Renal cortical epithelial cell (primary cell): ENCODE measurements around the gene FREY1. TPM values are rescaled to one million over a fixed set of nuclear protein-coding genes. Genes with fewer than 3 reads are reported as not detected.
A peak's percentile ranks its signal among the peaks of the same experiment; 100 is the strongest.
"Not testable (repeated sequence)": the region's sequence is repeated elsewhere in the genome, so short reads cannot be mapped to it uniquely, and the experiment has no call there.

Experiments
- DNase-seq: peaks from one replicate; pipeline ENCODE4 v3.0.0-alpha.2; 2011; ENCODE audit warnings: low read depth
- total RNA-seq: library from RNA; depleted of rRNA; stranded (reverse); fragments of >200 nt; gene quantifications from 2 replicates; pipeline ENCODE4 v1.2.3, GENCODE V29; 2014

FREY1 gene
- total RNA-seq, 1 donor from 2014 or later, result 0.70 TPM

DNA sequence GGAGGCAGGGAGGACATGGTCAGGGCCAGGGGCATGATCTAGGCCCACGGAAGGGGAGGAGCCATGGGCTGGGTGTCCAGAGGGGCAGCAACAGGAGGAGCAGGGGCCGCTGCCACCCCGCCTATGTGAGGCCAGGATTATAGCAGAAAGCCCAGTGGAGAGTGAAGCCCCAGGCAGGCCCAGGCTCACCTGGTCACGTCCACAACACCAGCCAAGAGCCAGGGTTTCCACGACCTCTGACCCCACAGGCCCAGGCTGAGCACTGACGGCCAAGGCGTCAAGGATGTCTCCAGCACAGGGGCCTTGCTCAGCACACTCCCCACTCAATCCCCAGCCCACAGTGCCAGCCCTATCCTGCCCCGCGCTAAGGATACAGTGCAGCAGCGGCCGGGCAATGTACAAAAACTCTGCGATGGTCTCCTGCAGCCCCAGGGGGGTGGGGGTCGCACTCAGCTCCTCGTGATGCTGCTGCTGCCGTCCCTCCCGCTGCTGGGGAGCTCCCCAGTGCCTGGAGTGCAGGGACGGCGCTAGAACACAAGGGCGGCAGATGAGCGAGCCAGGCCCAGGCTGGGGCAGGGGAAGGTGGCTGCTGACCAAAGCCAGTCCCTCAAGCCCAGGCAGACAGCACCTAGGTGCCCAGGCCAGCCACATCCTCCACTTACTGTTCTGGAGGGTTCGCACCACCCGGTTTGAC is 7.0 kb upstream of the FREY1 start:
- no peak for DNase-seq

DNA sequence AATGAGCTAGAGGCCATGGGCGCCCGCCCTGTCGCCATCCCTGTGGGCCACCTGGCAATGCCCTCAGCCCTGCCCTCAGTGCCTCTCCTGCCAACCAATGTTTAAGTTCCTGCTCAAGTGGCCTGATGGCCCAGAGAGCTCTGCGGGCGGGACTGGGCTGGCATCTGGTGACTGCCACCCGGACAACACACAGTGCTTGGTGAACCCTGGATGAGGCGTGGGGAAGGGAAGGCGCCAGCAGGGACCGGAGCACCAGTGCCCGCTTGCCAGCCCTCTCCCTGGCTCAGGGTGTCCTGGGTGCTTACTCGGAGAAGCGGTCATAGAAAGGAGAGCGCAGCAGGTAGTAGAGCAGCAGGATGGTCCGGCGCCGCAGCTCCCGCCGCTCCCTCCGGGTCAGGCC is 6.4 kb upstream of the FREY1 start:
- no peak for DNase-seq

DNA sequence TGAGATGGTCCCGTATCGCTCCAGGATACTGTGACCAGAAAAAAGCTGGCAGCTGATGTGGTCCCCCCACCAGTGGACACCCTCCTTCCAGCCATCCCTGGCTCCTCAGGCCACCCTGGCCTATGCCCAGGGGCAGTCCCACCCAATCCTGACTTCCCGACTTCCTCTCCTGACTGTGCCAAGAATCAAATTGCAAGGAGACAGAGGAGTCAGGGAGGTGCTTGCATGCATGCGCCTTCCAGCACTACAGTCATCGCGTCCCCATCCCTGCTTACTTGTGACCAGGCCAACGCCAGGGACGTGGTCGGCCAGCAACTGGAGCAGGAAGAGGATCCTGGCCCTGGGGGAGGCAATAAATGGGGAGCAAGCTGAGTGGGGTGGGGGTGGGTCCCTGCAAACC is 3.6 kb upstream of the FREY1 start:
- DNase-seq, result no peak

DNA sequence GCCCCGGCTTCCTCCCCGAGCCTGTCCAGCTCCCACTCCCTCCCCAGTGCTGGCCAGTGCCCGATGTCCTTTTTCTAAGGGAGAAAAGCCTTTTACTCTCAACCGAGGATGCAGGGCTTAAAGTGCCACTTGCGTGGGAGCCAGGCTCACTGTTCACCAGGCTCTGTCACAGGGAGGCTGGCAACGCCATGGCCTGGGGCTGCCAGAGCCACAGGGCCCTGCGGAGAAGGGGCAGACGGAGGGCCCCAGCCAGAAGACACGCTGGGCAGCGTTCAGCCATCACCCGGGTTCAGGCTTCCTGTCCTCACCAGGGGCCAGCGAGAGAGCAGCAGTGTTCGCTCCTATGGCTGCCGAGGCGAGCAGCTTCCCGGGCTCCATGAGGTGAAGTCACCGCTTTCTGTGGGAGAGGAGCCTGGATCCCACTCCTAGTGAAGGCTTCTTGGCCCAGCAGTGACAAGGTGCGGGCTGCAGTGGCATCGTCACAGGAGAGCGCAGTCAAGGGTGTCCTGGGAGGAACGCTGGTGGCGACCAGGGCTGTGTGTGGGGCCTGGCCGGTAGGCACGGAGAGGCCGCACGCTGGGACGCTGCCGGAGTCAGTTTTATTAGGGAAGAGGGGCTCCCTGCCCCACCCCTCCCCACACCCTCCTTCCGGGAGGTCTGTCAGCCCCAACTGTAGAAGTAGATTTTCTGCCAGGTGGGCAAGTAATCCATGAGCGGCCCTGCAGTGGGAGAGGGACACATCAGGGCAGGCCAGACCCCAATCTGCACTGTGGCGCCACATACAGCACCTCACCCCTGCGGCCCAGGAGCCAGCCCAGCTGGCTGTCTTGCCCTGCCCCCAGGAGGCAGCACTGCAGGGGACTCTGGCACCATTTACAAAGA is 2.8 kb upstream of the FREY1 start:
- DNase-seq, result no peak

DNA sequence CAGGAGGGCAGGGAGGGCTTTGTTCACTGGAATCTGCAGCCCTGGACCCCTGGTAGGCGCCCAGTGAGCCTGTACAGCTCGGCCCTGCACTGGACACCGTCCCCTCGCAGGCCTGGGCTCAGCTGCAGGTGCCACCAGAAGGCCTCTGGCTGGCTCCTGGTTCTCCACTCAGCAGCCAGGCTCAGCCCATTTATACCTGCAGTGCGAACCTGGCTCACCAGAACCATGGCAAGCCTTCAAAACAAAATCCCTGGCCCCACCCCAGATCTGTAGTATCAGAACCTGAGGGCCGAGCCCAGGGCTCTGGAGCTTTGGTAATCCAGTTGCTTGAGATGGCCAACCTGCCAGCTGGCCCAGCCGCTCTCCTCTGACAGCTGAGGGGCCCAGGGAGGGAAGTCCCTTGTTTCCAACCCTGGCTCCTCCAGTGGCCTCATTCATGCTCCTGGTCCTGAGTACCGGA is 870 bp upstream of the FREY1 start:
- no peak for DNase-seq

DNA sequence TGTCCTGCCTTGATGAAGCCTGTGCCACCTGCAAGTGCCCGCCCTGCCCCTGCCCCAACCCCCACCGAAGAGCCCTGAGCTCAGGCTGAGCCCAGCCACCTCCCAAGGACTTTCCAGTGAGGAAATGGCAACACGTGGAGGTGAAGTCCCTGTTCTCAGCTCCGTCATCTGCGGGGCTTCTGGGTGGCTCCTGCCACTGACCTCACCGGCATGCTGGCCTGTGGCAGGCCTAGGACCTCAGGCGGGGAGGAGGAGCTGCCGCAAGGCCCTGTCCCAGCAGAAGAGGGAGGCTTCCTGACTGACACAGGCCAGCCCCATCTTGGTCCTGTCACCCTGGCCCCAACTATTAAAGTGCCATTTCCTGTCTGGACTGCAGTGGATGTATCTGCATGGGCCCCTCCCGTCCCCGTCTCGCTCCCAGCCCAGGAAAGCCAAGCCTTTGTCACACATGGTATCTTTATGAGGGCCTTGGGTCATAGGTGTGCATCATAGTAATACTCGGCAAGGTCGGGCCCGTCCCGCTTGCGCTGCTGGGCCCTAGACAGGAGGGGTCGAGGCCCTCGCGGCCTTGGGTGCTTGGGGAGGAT is 882 bp downstream of the FREY1 start:
- no peak for DNase-seq

DNA sequence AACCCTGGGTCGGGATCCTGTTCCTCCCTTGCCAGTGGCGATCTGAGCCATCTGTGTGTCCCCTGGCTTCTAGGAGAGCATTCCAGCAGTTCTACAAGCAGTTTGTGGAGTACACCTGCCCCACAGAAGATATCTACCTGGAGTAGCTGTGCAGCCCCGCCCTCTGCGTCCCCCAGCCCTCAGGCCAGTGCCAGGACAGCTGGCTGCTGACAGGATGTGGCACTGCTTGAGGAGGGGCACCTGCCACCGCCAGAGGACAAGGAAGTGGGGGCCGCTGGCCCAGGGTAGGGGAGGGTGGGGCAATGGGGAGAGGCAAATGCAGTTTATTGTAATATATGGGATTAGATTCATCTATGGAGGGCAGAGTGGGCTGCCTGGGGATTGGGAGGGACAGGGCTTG is 1.5 kb downstream of the FREY1 start:
- not testable (repeated sequence) for DNase-seq

DNA sequence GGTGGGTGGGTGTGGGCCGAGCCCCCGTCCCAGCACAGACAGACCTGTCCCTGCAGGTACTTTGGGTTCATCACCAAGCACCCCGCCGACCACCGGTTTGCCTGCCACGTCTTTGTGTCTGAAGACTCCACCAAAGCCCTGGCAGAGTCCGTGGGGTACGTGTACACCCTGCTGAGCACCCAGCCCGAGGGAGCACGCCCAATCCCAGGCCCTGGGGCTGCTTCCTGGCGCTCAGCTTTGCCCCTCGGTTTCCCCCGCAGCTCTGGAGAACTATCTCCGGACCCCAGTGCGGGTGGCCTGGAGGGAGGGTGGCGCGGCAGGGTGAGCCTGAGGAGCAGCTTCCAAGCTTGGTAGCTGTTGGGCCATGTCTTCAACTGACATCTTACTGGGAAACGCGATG is 2.0 kb downstream of the FREY1 start:
- DNase-seq, result no peak

DNA sequence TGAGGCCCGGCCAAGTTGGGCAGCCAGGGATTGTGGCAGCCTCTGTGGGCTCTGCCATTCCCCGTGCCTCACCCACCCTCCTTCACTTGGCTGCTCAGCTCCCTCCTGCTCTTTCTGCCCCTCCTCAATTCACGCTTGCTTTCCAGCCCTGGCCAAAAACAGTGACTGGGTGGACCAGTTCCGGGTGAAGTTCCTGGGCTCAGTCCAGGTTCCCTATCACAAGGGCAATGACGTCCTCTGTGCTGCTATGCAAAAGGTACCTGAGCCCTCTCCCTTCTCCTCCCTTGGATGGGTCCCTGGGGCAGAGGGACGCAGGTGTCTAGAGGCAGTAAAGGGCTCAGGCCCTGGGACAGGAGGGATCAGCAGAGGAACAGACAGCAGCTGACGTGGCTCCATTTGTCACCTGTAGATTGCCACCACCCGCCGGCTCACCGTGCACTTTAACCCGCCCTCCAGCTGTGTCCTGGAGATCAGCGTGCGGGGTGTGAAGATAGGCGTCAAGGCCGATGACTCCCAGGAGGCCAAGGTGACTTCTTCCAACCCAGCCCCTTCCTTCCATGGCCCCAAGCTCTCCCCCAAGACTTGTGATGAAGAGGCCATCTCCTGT is 2.7 kb downstream of the FREY1 start:
- no peak for DNase-seq

DNA sequence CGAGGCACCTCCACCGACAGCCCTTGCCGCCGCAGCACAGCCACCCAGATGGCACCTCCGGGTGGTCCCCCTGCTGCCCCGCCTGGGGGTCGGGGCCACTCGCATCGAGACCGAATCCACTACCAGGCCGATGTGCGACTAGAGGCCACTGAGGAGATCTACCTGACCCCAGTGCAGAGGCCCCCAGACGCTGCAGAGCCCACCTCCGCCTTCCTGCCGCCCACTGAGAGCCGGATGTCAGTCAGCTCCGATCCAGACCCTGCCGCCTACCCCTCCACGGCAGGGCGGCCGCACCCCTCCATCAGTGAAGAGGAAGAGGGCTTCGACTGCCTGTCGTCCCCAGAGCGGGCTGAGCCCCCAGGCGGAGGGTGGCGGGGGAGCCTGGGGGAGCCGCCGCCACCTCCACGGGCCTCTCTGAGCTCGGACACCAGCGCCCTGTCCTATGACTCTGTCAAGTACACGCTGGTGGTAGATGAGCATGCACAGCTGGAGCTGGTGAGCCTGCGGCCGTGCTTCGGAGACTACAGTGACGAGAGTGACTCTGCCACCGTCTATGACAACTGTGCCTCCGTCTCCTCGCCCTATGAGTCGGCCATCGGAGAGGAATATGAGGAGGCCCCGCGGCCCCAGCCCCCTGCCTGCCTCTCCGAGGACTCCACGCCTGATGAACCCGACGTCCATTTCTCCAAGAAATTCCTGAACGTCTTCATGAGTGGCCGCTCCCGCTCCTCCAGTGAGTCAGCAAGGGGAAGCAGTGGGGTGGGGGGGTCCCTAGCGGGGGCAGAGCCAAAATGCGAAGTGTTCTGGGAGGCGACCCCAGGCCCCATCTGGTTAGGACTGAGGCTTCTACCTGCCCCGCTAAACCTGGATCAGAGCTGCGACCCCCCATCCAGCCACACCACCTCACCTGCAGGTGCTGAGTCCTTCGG is 4.4 kb downstream of the FREY1 start:
- DNase-seq, result no peak

DNA sequence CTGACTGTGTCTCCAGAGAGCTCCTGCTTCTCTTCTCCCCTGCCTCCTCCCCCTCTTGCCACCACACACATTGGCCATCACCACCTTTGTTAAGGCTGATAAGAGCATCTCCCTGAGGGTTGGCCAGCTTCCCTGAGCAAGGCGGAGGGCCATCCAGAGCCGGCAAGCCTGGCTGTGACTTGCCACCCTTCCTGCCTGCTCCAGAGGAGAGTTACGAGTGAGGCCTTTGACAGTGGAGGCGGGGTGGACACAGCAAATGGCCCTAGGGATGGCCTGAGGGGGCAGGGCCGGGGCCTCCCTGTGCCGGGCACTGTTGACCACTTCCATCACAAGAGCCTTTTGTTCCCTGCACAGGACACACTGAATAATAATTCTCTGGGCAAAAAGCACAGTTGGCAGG is 5.4 kb downstream of the FREY1 start:
- no peak for DNase-seq

DNA sequence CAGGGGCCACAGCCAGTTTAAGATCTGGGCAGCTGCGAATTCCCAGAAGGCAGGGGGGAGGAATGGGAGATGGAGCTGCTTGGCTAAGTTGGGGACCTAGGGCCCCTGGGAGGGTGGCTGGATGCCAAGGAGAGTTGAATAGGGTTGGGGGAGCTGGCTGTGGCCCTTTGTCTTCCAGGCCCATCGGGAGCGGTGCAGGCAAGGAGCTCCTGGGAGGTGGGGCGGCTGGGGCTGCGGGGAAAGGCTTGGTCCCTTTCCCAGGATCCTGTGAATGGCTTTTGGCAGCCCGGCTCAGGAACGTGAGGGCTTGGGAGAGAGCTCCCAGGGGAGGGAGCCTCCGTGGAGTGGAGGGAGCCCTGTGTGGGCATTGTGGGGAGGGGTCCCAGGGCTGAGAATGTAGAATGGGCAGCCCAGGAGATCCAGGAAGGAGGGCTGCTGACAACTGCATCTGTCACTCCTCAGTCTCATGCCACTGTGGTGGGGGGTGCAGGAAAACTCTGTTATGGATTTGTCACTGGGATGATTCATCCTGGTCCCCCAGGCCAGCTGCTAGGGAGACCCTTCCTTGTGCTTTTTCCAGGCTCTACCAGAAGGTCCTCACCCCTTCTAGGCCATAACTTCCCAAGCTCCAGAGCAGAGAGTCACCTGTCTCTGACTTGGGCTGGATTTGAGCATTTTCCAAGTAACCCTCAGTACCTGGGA is 6.0 kb downstream of the FREY1 start:
- DNase-seq, result no peak

DNA sequence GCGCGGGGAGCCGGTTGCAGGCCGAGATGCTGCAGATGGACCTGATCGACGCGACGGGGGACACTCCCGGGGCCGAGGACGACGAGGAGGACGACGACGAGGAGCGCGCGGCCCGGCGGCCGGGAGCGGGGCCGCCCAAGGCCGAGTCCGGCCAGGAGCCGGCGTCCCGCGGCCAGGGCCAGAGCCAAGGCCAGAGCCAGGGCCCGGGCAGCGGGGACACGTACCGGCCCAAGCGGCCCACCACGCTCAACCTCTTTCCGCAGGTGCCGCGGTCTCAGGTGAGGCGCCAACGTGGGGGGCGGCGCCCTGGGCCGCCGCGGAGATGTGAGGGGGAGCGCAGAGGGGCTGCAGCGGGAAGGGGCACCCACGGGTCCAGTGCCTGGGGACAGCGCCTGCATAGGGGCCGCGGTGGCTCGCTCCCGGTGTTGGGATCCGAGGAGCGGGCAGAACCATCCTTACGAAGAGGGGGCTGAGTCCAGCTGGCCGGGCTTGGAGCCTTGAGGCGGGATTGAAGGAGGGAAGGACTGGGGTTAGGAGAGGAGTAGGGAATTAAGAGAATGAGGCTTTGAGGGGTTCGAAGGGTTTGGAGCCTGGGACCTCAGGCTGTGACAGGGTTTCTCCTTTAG is 6.8 kb downstream of the FREY1 start:
- DNase-seq, result not testable (repeated sequence)

DNA sequence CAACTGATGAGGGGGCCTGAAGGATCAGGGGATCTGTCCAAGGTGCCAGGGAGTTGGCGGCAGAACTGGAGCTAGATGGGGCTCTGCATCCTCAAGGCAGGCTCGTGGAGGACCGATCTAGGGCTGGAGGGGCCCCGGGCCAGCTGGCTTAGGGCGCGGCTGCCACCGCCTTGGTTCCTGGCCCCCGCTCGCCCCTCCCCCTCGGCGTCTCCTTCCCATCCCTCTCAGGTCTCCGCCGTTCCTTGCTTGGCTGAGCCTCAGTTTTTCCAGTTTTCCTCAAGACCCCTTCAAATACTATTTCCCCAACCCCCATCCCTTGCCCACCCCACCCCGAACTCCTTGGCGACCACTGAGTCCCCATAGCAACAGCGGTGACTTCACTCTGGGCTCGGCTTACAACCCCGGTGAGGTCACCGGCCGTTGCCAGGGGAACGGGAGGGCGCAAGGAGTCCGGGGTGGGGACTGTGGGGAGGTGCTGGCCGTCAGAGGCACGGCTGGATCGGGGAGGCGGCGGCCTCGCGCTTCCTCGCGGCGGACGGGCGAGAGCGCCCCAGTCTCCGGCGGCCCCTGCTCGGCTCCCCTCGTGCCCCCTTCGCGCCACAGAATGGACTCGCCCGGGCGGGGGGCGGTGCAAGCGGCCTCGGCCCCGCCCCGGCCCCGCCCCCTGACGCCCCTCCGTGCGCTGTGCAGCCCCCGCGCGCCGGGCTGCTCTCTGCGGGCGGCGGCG is 7.5 kb downstream of the FREY1 start:
- peak; percentile 54 for DNase-seq

DNA sequence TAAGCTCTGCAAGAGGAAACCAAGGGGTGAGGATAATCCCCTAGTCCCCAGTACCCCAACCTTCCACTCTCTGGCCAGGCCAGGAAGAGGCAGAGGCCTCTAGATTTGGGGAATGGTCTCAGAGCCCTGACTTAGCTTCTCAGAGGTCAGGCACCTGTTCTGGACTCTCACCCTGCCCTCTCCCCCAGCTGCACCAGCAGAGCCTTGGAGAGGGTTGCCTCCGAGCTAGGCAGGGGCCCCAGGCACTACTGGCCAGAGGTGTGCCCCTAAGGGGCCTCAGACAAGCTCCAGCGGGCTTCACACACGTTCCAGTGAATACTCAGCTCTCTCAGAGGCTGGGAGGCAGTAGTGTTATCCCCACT is 8.0 kb downstream of the FREY1 start:
- DNase-seq, result no peak

DNA sequence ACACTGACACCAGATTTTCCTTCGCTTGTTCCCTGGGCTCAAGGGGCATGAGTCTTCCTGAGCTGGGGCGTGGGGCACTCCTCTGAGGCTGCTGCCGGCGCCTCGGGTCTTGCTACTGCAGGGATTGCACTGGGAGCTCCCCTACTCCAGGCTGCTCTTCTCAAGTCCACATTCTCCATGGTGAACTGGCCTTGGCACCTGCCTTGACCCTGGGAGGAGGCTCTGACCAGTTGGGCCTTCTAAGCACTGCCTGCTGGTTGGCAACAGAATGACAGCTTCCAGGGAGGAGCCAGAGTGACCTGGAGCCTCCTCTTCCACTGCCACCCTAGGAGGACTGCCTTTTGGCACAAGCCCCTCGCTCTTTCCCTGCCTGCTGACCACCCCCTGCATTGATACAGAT is 9.5 kb downstream of the FREY1 start:
- DNase-seq, result no peak

DNA sequence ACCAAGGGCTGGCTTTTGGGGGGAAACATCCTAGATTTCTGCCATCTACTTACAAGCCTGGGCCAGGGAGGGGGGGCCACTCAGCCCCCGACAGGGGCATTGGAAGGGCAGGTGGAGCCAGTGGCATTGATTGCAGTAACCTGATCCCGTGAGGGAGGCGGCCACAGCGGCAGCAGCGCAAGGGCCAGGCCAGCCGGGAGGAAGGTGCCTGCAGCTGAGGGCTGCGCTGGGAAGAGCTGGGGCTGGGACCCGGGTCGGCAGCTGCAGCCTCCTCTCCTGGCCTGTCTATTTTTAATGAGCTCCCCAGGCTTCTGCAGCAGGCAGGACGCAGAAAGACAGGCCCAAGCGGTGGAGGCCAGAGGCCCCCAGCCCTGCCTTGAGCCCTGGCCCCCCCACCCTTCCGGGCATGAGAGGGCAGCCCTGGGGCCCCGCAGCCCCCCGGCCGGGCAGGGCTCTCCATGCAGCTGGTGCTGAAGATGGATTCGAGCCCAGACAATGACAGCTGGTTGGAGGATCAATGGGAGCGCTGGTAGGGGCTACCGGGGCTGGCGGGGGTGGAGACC is 10.6 kb downstream of the FREY1 start:
- DNase-seq, result no peak

DNA sequence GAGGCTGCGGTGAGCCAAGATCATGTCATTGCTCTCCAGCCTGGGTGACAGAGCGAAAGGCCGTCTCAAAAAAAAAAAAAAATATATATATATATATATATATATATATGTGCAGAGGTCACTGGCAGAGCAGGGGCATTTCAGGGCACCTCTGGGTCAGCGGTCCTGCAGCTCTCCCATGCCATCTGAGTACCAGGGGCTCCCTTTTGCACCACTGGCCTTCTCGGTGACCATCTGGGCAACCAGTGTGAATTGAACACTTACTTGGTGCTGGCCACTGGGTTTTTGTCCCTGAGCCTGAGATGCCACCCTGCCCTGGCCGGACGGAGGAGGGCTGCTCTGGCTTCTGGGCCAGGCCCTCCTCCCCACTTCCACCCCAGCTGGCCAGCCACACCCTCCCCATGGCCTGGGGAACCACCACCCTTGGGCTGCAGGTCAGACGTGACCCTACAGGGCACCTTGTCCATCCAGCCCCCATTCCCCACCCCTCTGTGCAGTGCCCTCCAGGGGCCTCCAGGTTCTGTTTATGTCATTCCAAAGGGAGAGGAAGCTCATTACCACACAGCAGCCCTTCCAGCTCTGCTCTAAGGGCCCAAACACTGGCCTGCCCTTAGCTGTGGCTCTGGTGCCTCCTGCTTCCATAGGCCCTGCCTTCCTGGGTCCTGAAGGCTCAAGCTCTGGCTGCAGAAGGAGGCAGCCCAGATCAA is 11.4 kb downstream of the FREY1 start:
- no peak for DNase-seq
